Transverse colon (tissue), 4 donors: ENCODE measurements around the gene U2AF2.

ENCODE experiments used
- POLR2A ChIP-seq: fragments of 450-650 bp; IDR thresholded peaks from one replicate; pipeline ENCODE4 v1.6.1; 2016; ENCODE audit warnings: antibody characterized with exemption, mild to moderate bottlenecking, moderate library complexity
- POLR2AphosphoS5 ChIP-seq, 3 donors: sonication (generic); formaldehyde crosslinking; IDR thresholded peaks; one replicate each; pipeline ENCODE4 v1.6.1; 2016; ENCODE audit warnings: antibody characterized with exemption in 3 of 3
- TF ChIP-seq, protein P1 (sequence below), 5 experiments: fragments of 200-600 bp in 3 of 5; fragments of 450-650 bp in 2 of 5; sonication (generic) in 3 of 5; IDR thresholded peaks; 1 replicate in 2 of 5; 2 replicates in 3 of 5; pipeline ENCODE4 v1.5.1; 2016 to 2017; ENCODE audit warnings: antibody characterized with exemption in 5 of 5, inconsistent platforms in 3 of 5, mild to moderate bottlenecking in 2 of 5, moderate library complexity in 1 of 5

DNA sequence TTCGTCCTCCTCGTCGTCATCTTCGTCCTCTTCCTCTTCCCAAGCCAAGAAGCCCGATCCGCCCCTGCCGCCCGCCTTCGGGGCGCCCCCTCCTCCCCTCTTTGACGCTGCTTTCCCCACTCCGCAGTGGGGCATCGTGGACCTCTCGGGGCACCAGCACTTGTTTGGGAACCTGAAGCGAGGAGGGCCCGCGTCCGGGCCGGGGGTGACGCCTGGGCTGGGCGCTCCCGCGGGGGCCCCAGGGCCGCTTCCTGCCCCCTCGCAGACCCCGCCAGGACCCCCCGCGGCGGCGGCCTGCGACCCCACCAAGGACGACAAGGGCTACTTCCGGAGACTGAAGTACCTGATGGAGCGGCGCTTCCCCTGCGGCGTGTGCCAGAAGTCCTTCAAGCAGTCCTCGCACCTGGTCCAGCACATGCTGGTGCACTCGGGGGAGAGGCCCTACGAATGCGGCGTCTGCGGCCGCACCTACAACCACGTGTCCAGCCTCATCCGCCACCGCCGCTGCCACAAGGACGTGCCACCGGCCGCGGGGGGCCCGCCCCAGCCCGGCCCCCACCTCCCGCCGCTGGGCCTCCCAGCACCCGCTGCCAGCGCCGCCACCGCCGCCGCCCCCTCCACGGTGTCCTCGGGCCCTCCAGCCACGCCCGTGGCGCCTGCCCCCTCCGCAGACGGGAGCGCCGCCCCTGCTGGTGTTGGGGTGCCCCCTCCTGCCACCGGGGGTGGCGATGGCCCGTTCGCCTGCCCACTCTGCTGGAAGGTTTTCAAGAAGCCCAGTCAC is 40.7 kb upstream of the U2AF2 start:
- TF ChIP-seq, protein P1, sequence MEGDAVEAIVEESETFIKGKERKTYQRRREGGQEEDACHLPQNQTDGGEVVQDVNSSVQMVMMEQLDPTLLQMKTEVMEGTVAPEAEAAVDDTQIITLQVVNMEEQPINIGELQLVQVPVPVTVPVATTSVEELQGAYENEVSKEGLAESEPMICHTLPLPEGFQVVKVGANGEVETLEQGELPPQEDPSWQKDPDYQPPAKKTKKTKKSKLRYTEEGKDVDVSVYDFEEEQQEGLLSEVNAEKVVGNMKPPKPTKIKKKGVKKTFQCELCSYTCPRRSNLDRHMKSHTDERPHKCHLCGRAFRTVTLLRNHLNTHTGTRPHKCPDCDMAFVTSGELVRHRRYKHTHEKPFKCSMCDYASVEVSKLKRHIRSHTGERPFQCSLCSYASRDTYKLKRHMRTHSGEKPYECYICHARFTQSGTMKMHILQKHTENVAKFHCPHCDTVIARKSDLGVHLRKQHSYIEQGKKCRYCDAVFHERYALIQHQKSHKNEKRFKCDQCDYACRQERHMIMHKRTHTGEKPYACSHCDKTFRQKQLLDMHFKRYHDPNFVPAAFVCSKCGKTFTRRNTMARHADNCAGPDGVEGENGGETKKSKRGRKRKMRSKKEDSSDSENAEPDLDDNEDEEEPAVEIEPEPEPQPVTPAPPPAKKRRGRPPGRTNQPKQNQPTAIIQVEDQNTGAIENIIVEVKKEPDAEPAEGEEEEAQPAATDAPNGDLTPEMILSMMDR (IDR thresholded peaks at IDR 0.05): no peak
- TF ChIP-seq POLR2A: no peak
- TF ChIP-seq POLR2AphosphoS5 (IDR thresholded peaks at IDR 0.05): no peak
